ENCODE data around the gene ANO8. TPM values are rescaled to one million over a fixed set of nuclear protein-coding genes. Genes with fewer than 3 reads are reported as not detected.

Gene ANO8
- total and polyA plus RNA-seq, 8 donors: 9.8 to 21.0 (median 12.2) TPM

DNA sequence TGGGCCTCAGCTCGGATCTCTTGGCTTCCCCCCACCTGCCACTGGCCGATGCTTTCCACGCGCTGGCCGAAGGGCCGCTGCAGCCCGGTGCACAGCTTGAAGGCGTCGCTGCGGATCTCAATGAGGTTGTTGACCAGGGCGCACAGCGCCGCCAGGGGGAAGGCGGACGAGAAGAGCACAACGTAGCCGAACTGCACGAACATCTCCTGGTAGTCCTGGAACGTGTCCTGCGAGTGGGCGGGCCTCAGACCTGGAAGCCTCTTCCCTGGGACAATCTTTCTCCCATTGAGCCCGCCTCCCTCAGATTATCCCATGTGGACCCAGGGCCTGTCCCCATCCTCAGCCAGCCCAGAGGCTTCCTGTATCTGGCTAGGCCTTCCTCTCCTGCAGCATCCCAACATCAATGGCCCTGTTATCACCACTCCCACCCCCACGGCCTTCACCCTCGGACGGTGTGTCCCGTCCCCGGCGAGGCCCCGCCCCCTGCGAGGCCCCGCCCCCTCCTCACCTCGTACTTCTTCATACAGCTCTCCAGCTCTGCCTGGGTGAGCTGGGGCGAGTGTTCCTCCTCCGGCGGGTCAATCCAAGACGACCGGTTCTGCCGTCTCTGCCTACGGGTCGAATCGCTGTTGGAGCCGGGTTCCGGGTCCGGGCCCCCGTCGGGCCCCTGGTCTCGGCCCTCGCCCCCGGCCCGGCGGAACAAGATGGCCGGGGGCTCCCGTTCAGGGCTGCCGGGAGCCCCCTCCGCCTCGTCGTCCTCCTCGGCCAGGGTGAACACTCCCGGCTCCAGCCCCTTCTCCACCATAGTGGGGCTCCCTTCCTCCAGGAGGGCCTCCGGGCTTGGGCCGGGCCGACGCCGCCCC is 6.8 kb downstream of the ANO8 start:
- H3K4me1 ChIP-seq: peaks cover 0 to 34% of the 10 kb centered on the region in 2 donors
- H3K27me3 ChIP-seq: peaks cover 0 to 40% of the 10 kb centered on the region in 2 donors
- intact Hi-C loops (cut with DNase I): no loop called here
- peaks cover 0 to 2% of the 10 kb centered on the region in 2 donors for H3K9me3 ChIP-seq
- DNase-seq: peak in 3 of 4 donors; percentile 60 to 89 (median 81)
- TF ChIP-seq, protein P1, sequence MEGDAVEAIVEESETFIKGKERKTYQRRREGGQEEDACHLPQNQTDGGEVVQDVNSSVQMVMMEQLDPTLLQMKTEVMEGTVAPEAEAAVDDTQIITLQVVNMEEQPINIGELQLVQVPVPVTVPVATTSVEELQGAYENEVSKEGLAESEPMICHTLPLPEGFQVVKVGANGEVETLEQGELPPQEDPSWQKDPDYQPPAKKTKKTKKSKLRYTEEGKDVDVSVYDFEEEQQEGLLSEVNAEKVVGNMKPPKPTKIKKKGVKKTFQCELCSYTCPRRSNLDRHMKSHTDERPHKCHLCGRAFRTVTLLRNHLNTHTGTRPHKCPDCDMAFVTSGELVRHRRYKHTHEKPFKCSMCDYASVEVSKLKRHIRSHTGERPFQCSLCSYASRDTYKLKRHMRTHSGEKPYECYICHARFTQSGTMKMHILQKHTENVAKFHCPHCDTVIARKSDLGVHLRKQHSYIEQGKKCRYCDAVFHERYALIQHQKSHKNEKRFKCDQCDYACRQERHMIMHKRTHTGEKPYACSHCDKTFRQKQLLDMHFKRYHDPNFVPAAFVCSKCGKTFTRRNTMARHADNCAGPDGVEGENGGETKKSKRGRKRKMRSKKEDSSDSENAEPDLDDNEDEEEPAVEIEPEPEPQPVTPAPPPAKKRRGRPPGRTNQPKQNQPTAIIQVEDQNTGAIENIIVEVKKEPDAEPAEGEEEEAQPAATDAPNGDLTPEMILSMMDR (IDR thresholded peaks at IDR 0.05): no peak
- peak overlapping the region in 1 of 2 donors; percentile 50 for H3K27ac ChIP-seq
- peak overlapping the region; percentile 17 to 38 for H3K4me3 ChIP-seq
- H3K36me3 ChIP-seq: peaks cover 0 to 15% of the 10 kb centered on the region in 2 donors
- ATAC-seq: peak; percentile 92

DNA sequence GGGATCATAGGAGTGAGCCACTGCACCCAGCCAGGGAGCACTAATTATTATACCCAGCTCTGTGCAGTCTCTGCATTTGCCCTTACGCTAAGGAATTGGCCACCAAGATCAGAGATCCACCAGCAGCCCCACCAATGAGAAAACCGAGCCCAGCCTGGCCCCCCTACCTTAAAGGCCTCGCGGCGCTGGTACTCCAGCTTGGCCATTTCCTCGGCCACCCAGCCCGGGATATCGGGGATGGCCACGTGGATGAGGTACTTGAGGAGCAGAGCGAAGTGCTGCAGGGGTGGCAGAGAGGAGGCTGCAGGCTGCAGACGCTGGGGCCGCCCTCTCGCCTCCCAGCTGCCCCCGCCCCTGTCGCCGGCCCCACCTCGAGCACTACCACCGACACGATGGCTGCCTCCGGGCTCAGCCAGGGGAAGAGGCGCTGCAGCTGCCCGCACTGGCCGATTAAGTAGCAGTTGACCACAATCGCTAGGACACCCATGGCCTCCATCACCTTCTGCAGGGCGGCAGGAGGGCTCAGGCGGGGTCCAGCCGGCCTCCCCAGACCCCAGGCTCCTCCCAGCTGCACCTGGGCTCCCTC is 7.5 kb downstream of the ANO8 start:
- TF ChIP-seq, protein P1 (IDR thresholded peaks at IDR 0.05): no peak
- no peak for ATAC-seq
- Histone ChIP-seq H3K4me1 (peaks cover 0 to 33% of the 10 kb centered on the region in 2 donors), H3K36me3 (peaks cover 0 to 20% of the 10 kb centered on the region in 2 donors), H3K27ac (no peak overlapping the region), H3K4me3 (no peak overlapping the region), H3K27me3 (peaks cover 0 to 40% of the 10 kb centered on the region in 2 donors), H3K9me3 (no peaks in the 10 kb centered on the region)
- no peak for DNase-seq
- intact Hi-C loops (cut with DNase I): no loop called here

DNA sequence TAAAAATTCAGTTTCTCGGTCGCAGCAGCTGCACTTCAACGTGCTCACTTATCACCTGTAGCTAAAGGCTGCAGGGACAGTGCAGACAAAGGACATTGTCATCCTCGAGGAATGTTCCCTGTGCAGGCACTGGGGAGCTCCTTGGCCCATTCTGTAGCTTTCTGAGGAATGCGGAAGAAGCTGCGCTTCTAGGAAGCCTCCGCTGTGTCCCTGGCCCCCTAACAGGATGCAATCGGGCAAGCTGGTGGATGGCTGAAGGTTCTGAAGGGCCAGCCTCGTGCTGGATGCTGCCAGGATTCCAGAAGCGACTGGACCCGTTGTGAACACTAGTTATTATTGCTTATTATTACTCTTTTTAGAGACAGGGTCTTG is 8.1 kb downstream of the ANO8 start:
- Histone ChIP-seq H3K27ac (no peak overlapping the region), H3K27me3 (peaks cover 0 to 40% of the 10 kb centered on the region in 2 donors), H3K4me1 (peaks cover 0 to 33% of the 10 kb centered on the region in 2 donors), H3K36me3 (peaks cover 0 to 26% of the 10 kb centered on the region in 2 donors), H3K4me3 (no peak overlapping the region), H3K9me3 (no peaks in the 10 kb centered on the region)
- ATAC-seq (no peak), DNase-seq (no peak)
- TF ChIP-seq, protein P1 (IDR thresholded peaks at IDR 0.05): no peak
- intact Hi-C loops (cut with DNase I): no loop called here

DNA sequence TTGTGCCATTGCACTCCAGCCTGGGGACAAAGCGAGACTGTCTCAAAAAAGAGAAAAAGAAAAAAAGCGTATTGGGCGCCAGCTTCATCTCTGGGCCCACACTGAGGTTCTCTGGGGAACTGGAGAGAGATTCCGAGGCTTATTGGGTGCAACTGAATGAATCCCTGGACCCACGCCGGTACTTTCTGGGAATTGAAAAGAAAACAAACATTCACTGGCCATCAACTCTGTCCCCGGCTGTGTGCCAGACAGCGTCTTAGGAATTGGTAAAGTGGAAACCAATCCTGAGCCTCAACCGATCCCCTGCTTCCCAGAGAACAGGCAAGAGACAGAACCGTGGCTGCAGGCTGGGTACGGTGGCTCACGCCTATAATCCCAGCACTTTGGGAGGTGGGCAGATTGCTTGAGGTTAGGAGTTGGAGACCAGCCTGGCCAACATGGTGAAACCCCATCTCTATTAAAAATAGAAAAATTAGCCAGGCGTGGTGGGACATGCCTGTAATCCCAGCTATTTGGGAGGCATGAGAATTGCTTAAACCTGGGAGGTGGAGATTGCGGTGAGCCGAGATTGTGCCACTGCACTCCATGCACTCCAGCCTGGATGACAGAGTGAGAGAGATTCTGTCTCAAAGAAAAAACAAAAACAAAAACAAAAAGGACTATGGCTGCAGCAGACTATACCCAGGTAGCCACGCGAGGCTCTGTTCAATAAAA is 8.6 kb downstream of the ANO8 start:
- DNase-seq (no peak), ATAC-seq (no peak)
- H3K36me3 ChIP-seq: peaks cover 0 to 31% of the 10 kb centered on the region in 2 donors
- peaks cover 0 to 33% of the 10 kb centered on the region in 2 donors for H3K4me1 ChIP-seq
- no peaks in the 10 kb centered on the region for H3K9me3 ChIP-seq
- peaks cover 0 to 37% of the 10 kb centered on the region in 2 donors for H3K27me3 ChIP-seq
- intact Hi-C loops (cut with DNase I): no loop called here
- H3K4me3 ChIP-seq: no peak overlapping the region
- TF ChIP-seq, protein P1 (IDR thresholded peaks at IDR 0.05): no peak
- H3K27ac ChIP-seq: no peak overlapping the region
